ENCODE measurements around the gene SMYD3. TPM values are rescaled to one million over a fixed set of nuclear protein-coding genes. Genes with fewer than 3 reads are reported as not detected.

SMYD3 gene
- total and polyA plus RNA-seq, 10 of the 15 experiments (the other 5 are each of a cell fraction or from before 2014, with no cell fraction given): 18.3 to 54.0 (median 24.8) TPM

DNA sequence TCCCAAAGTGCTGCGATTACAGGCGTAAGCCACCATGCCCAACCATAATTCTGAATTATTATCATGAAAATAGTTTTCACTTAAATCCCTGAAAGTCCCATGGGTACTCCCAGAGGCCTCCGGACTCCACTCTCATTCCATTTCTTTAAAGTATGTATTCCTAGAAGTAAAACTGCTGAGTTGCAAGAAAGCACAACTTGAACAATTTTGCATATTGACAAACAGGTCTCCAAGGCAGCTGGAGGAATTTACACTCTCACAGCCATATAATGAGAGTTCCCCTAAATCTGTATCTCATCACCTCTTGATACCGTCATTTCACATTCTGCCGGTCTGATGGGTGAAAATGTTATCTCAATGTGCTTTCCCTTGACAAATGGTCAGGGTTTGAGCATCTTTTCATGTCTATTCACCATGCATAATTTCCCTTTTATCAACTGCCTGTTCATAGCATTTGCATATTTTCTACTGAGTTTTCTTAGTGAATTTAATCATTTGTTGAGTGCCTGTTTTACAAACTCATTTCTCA is 129.4 kb downstream of the SMYD3 start:
- intact Hi-C loops (cut with micrococcal nuclease; ENCODE audit: unreplicated experiment) (no loop called here), in situ Hi-C loops (cut with MboI) (no loop called here)
- BruUV-seq (replicated peaks): no TSS peak
- no peak for FAIRE-seq
- 96% methylated on average over 5 of the region's 5 CpGs for WGBS (ENCODE audit: insufficient coverage, insufficient replicate concordance, low lambda C conversion rate, missing lambda C conversion rate)
- TF ChIP-seq POLR2AphosphoS2 (IDR thresholded peaks at IDR 0.05; ENCODE audit: low read depth, low read length): no peak
- TF ChIP-seq SPI1 (IDR thresholded peaks at IDR 0.05; ENCODE audit: borderline replicate concordance, insufficient read depth, low read depth, low read length): no peak
- TF ChIP-seq YBX1 (IDR thresholded peaks at IDR 0.05): no peak
- TF ChIP-seq, protein P1, sequence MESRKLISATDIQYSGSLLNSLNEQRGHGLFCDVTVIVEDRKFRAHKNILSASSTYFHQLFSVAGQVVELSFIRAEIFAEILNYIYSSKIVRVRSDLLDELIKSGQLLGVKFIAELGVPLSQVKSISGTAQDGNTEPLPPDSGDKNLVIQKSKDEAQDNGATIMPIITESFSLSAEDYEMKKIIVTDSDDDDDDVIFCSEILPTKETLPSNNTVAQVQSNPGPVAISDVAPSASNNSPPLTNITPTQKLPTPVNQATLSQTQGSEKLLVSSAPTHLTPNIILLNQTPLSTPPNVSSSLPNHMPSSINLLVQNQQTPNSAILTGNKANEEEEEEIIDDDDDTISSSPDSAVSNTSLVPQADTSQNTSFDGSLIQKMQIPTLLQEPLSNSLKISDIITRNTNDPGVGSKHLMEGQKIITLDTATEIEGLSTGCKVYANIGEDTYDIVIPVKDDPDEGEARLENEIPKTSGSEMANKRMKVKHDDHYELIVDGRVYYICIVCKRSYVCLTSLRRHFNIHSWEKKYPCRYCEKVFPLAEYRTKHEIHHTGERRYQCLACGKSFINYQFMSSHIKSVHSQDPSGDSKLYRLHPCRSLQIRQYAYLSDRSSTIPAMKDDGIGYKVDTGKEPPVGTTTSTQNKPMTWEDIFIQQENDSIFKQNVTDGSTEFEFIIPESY (IDR thresholded peaks at IDR 0.05): no peak
- TF ChIP-seq CREM (IDR thresholded peaks at IDR 0.05; ENCODE audit: low read depth): no peak
- TF ChIP-seq NFYB (IDR thresholded peaks at IDR 0.05; ENCODE audit: insufficient read depth, low read depth, low read length): no peak
- TF ChIP-seq, protein P2, sequence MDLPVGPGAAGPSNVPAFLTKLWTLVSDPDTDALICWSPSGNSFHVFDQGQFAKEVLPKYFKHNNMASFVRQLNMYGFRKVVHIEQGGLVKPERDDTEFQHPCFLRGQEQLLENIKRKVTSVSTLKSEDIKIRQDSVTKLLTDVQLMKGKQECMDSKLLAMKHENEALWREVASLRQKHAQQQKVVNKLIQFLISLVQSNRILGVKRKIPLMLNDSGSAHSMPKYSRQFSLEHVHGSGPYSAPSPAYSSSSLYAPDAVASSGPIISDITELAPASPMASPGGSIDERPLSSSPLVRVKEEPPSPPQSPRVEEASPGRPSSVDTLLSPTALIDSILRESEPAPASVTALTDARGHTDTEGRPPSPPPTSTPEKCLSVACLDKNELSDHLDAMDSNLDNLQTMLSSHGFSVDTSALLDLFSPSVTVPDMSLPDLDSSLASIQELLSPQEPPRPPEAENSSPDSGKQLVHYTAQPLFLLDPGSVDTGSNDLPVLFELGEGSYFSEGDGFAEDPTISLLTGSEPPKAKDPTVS (IDR thresholded peaks at IDR 0.05; ENCODE audit: low read depth, low read length): no peak
- TF ChIP-seq, protein P3, sequence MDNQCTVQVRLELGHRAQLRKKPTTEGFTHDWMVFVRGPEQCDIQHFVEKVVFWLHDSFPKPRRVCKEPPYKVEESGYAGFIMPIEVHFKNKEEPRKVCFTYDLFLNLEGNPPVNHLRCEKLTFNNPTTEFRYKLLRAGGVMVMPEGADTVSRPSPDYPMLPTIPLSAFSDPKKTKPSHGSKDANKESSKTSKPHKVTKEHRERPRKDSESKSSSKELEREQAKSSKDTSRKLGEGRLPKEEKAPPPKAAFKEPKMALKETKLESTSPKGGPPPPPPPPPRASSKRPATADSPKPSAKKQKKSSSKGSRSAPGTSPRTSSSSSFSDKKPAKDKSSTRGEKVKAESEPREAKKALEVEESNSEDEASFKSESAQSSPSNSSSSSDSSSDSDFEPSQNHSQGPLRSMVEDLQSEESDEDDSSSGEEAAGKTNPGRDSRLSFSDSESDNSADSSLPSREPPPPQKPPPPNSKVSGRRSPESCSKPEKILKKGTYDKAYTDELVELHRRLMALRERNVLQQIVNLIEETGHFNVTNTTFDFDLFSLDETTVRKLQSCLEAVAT (IDR thresholded peaks at IDR 0.05): no peak
- TF ChIP-seq POU2F2 (IDR thresholded peaks at IDR 0.05; ENCODE audit: borderline replicate concordance, low read depth, low read length): no peak
- Histone ChIP-seq H4K20me1 (ENCODE audit: control insufficient read depth, insufficient read depth) (no peaks in the 10 kb centered on the region), H3K27me3 (replicated peaks in 1 of 2; ENCODE audit: control insufficient read depth in 2 of 2, insufficient read depth in 2 of 2, low read length in 1 of 2) (no peaks in the 10 kb centered on the region), H3K27ac (ENCODE audit: control insufficient read depth, insufficient read depth) (no peak overlapping the region), H2AFZ (ENCODE audit: control insufficient read depth, low read depth, low read length) (no peak overlapping the region), H3K9ac (ENCODE audit: control insufficient read depth, insufficient read depth, low read length) (no peak overlapping the region), H3K4me3 (no peak overlapping the region), H3K9me3 (replicated peaks; ENCODE audit: control insufficient read depth, insufficient read depth, low read length) (no peaks in the 10 kb centered on the region), H3K36me3 (ENCODE audit: control insufficient read depth in 2 of 2, insufficient read depth in 2 of 2, low read length in 1 of 2) (no peaks in the 10 kb centered on the region), H3K4me2 (ENCODE audit: control insufficient read depth, insufficient read depth) (no peak overlapping the region), H3K4me1 (ENCODE audit: control insufficient read depth, insufficient read depth, low read length) (no peaks in the 10 kb centered on the region), H3K79me2 (ENCODE audit: control insufficient read depth, insufficient read depth, low read length) (no peaks in the 10 kb centered on the region)
- no peak for ATAC-seq
- DNase-seq (ENCODE audit: low read depth, low spot score): no peak
- ChIA-PET RAD21 (ENCODE audit: unreplicated experiment) (no interaction called here), POLR2A (no interaction called here), SMC1A (ENCODE audit: uncharacterized antibody, unreplicated experiment) (no interaction called here), CTCF (no interaction called here)
